Neural progenitor cell (in vitro differentiated cells): ENCODE measurements around the gene RPL39.

Source experiments
- CTCF ChIP-seq: fragments of 200-600 bp; sonication (generic); IDR thresholded peaks from 2 replicates; pipeline ENCODE4 v1.5.1; 2017; ENCODE audit warnings: antibody characterized with exemption, mild to moderate bottlenecking
- EZH2 ChIP-seq: fragments of 200-600 bp; sonication (generic); IDR thresholded peaks from 2 replicates; pipeline ENCODE4 v1.6.1; 2017; ENCODE audit warnings: antibody characterized with exemption, mild to moderate bottlenecking, moderate library complexity

GRCh38 chrX:119801253-119802221, 10.1 kb upstream of the RPL39 start:
- TF ChIP-seq CTCF: no peak
- no peak for TF ChIP-seq EZH2
